Kidney (tissue), 14 donors: ENCODE results near the gene YAP1. TPM values are rescaled to one million over a fixed set of nuclear protein-coding genes. Genes with fewer than 3 reads are reported as not detected.

Experiments
- DNase-seq, 5 donors: peaks; one replicate each; pipeline ENCODE4 v3.0.0-alpha.2; 2013 to 2020
- FAIRE-seq: peaks from 2 replicates; lab custom pipeline; 2012; peaks lifted over from hg19 to GRCh38; lab: Jason Lieb, UNC
- H3K27ac ChIP-seq, 2 donors: one replicate each; pipeline ENCODE4 v1.7.0; 2013; ENCODE audit warnings: low read depth in 2 of 2, low read length in 2 of 2, inconsistent platforms in 1 of 2
- H3K27me3 ChIP-seq: one replicate; pipeline ENCODE4 v1.7.1; 2013; ENCODE audit warnings: low read length, inconsistent platforms; ENCODE audit not compliant: control insufficient read depth, insufficient read depth
- H3K36me3 ChIP-seq, 3 donors: one replicate each; pipeline versions ENCODE4 v1.7.0 to v1.7.1; 2013; ENCODE audit warnings: low read length in 3 of 3, control low read depth in 1 of 3, inconsistent platforms in 1 of 3; ENCODE audit not compliant: insufficient read depth in 3 of 3, control insufficient read depth in 2 of 3
- H3K4me1 ChIP-seq, 3 donors: one replicate each; pipeline versions ENCODE4 v1.7.0 to v1.7.1; 2013; ENCODE audit warnings: low read length in 3 of 3, inconsistent platforms in 1 of 3, low read depth in 1 of 3; ENCODE audit not compliant: control insufficient read depth in 2 of 3, insufficient read depth in 2 of 3
- H3K4me3 ChIP-seq, 3 donors: one replicate each; pipeline versions ENCODE4 v1.7.0 to v1.8.1; 2013; ENCODE audit warnings: low read length in 3 of 3, control low read depth in 1 of 3, inconsistent platforms in 1 of 3
- H3K9ac ChIP-seq, 3 donors: one replicate each; pipeline versions ENCODE4 v1.7.0 to v1.7.1; 2013; ENCODE audit warnings: low read length in 3 of 3, control low read depth in 1 of 3, inconsistent platforms in 1 of 3
- H3K9me3 ChIP-seq, 3 donors: one replicate each; pipeline versions ENCODE4 v1.7.0 to v1.7.1; 2013; ENCODE audit warnings: low read length in 3 of 3, control low read depth in 1 of 3, inconsistent platforms in 1 of 3; ENCODE audit not compliant: control insufficient read depth in 2 of 3, insufficient read depth in 1 of 3
- intact Hi-C: fragments of 100-400 bp; cut with DNase I; formaldehyde crosslinking; loops from one replicate; pipeline ENCODE4 v1.11.1; 2022
- polyA plus RNA-seq: library from polyadenylated mRNA; stranded (reverse); fragments of 350-450 nt; fragmentation: Illumina TruSeq; extraction: RNeasy Lipid Tissue Mini Kit (QIAGEN cat#74804); gene quantifications from one replicate; pipeline ENCODE4 v1.2.3, GENCODE V29; 2014; ENCODE audit warnings: low read depth, low replicate concordance; ENCODE audit not compliant: insufficient read depth
- total RNA-seq: library from RNA; stranded (reverse); fragmentation: NEBNext Ultra II Directional; extraction: Animal tissue kit (Norgen Biotek cat#: 25700); gene quantifications from one replicate; pipeline ENCODE4 v1.2.1, GENCODE V29; 2021
- TF ChIP-seq, protein P1 (sequence below): IDR thresholded peaks from 3 replicates; pipeline ENCODE4 v1.5.1; 2012; ENCODE audit warnings: mild to moderate bottlenecking, moderate library complexity, borderline replicate concordance; ENCODE audit not compliant: insufficient read depth; ENCODE audit errors: extremely low read depth
- donor health status: control.
- donor health status: control.
- donor health status: control.
- donor health status: control.
- donor health status: control.
- donor health status: DM: yes; HTN: yes; CAD: no.
- donor health status: Normal renal cell carcinoma (clear cell type).

The YAP1 gene
- total and polyA plus RNA-seq, 2 donors from 2014 or later = 21.5 to 106 TPM

- FAIRE-seq = no peak
- no peak for DNase-seq
- Histone ChIP-seq H3K4me1 (peaks cover 6 to 23% (median 11%) of the 10 kb centered on the region in 3 donors), H3K27ac (no peak overlapping the region), H3K36me3 (no peaks in the 10 kb centered on the region), H3K4me3 (no peak overlapping the region), H3K9ac (no peak overlapping the region), H3K27me3 (no peaks in the 10 kb centered on the region), H3K9me3 (no peaks in the 10 kb centered on the region)
- TF ChIP-seq, protein P1, sequence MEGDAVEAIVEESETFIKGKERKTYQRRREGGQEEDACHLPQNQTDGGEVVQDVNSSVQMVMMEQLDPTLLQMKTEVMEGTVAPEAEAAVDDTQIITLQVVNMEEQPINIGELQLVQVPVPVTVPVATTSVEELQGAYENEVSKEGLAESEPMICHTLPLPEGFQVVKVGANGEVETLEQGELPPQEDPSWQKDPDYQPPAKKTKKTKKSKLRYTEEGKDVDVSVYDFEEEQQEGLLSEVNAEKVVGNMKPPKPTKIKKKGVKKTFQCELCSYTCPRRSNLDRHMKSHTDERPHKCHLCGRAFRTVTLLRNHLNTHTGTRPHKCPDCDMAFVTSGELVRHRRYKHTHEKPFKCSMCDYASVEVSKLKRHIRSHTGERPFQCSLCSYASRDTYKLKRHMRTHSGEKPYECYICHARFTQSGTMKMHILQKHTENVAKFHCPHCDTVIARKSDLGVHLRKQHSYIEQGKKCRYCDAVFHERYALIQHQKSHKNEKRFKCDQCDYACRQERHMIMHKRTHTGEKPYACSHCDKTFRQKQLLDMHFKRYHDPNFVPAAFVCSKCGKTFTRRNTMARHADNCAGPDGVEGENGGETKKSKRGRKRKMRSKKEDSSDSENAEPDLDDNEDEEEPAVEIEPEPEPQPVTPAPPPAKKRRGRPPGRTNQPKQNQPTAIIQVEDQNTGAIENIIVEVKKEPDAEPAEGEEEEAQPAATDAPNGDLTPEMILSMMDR = no peak
- intact Hi-C loops = no loop called here
Observed at GRCh38 chr11:102118937-102119336, 8.7 kb downstream of the YAP1 start.

DNA sequence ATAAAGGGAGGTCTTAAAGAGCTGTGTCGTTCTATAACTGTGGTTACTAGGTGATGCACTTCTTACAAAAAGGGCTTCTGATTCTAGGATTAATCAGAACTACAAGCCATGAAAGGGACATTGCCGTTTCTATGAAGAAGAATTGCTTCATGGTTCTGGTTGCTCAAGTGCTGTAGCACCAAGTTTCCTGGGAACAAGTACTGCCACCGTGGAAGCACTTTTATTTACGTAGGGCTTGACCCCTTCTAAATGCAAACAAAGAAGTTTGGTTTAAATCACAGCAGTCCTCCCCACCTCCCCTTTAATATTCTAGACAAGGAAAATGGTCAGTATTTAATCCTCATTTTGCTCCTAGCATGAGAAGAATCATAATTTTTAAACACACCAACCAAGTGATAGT, 9.8 kb downstream of the YAP1 start:
- DNase-seq (peak in 1 of 5 donors; percentile 49), FAIRE-seq (no peak)
- Histone ChIP-seq H3K9me3 (no peaks in the 10 kb centered on the region), H3K27me3 (no peaks in the 10 kb centered on the region), H3K27ac (no peak overlapping the region), H3K4me3 (no peak overlapping the region), H3K36me3 (no peaks in the 10 kb centered on the region), H3K9ac (no peak overlapping the region), H3K4me1 (peaks cover 4 to 22% (median 11%) of the 10 kb centered on the region in 3 donors)
- TF ChIP-seq, protein P1 = no peak
- intact Hi-C loops = no loop called here

DNA sequence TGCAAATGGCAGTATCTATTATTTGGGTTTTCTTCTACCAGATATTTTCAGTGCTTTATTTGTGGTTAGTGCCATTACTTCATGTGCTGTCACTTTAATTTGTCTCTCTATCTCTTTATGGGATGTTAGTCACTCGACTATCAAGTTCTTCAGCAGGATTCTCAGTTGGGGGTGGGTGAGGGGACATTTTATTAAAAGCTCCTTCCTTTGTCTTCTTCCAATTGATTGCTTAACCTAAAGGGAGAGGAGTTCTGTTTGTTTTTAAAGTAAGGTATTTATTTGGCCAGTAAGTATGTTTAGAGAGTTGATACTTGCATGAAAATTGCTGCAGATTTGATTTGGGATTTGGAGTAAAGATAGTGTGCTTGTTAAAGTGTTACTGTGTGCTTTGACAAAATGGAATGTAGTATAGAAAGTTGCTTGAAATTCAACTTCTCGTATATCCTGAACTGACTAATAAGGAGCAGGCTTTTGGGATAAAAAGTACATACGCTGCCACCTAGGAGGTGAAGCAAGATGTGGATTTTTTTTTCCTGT, 10.3 kb downstream of the YAP1 start:
- Histone ChIP-seq H3K27me3 (no peaks in the 10 kb centered on the region), H3K4me1 (peaks cover 4 to 18% (median 7%) of the 10 kb centered on the region in 3 donors), H3K9ac (no peak overlapping the region), H3K36me3 (no peaks in the 10 kb centered on the region), H3K9me3 (no peaks in the 10 kb centered on the region), H3K4me3 (no peak overlapping the region), H3K27ac (no peak overlapping the region)
- FAIRE-seq = no peak
- intact Hi-C loops = no loop called here
- DNase-seq = no peak
- TF ChIP-seq, protein P1 = no peak

- Histone ChIP-seq H3K4me1 (peaks cover 2 to 11% (median 7%) of the 10 kb centered on the region in 3 donors), H3K4me3 (no peak overlapping the region), H3K36me3 (no peaks in the 10 kb centered on the region), H3K27me3 (no peaks in the 10 kb centered on the region), H3K9me3 (no peaks in the 10 kb centered on the region), H3K9ac (no peak overlapping the region), H3K27ac (no peak overlapping the region)
- TF ChIP-seq, protein P1 = no peak
- intact Hi-C loops = no loop called here
- DNase-seq (no peak), FAIRE-seq (no peak)
Observed at GRCh38 chr11:102121329-102121728, 11.1 kb downstream of the YAP1 start.
